ENCODE measurements around the gene MCRS1. TPM values are rescaled to one million over a fixed set of nuclear protein-coding genes. Genes with fewer than 3 reads are reported as not detected.

Gene MCRS1
- total RNA-seq, 1 donor from 2014 or later, result 65.6 TPM

- DNase-seq (ENCODE audit: low spot score in 2 of 2, unreplicated experiment in 2 of 2), result no peak
- no peak overlapping the region for H3K4me3 Mint-ChIP-seq
- TF ChIP-seq CTCF (IDR thresholded peaks at IDR 0.05; ENCODE audit: unreplicated experiment), result no peak
- peaks cover 35% of the 10 kb centered on the region for H3K36me3 Mint-ChIP-seq
- no peaks in the 10 kb centered on the region for H3K27me3 Mint-ChIP-seq (ENCODE audit: low read depth)
- no peaks in the 10 kb centered on the region for H3K4me1 Mint-ChIP-seq
- no peak overlapping the region for H3K27ac Mint-ChIP-seq
- no peaks in the 10 kb centered on the region for H3K9me3 Mint-ChIP-seq
Measured at GRCh38 chr12:49529414-49529813, 38.5 kb downstream of the MCRS1 start.

- no peaks in the 10 kb centered on the region for H3K27me3 Mint-ChIP-seq (ENCODE audit: low read depth)
- no peak overlapping the region for H3K4me3 Mint-ChIP-seq
- DNase-seq (ENCODE audit: low spot score in 2 of 2, unreplicated experiment in 2 of 2), result no peak
- H3K4me1 Mint-ChIP-seq, result no peaks in the 10 kb centered on the region
- TF ChIP-seq CTCF (IDR thresholded peaks at IDR 0.05; ENCODE audit: unreplicated experiment), result no peak
- peaks cover 39% of the 10 kb centered on the region for H3K36me3 Mint-ChIP-seq
- no peak overlapping the region for H3K27ac Mint-ChIP-seq
- no peaks in the 10 kb centered on the region for H3K9me3 Mint-ChIP-seq
Measured at GRCh38 chr12:49527361-49528130, 40.4 kb downstream of the MCRS1 start.

- H3K9me3 Mint-ChIP-seq, result no peaks in the 10 kb centered on the region
- H3K4me1 Mint-ChIP-seq, result no peaks in the 10 kb centered on the region
- H3K36me3 Mint-ChIP-seq, result peaks cover 50% of the 10 kb centered on the region
- DNase-seq (ENCODE audit: low spot score in 2 of 2, unreplicated experiment in 2 of 2), result no peak
- TF ChIP-seq CTCF (IDR thresholded peaks at IDR 0.05; ENCODE audit: unreplicated experiment), result no peak
- no peak overlapping the region for H3K27ac Mint-ChIP-seq
- no peaks in the 10 kb centered on the region for H3K27me3 Mint-ChIP-seq (ENCODE audit: low read depth)
- H3K4me3 Mint-ChIP-seq, result no peak overlapping the region
Measured at GRCh38 chr12:49525942-49526341, 42.0 kb downstream of the MCRS1 start.

GRCh38 chr12:49524660-49525324, 43.1 kb downstream of the MCRS1 start:
- Mint-ChIP-seq H3K9me3 (no peaks in the 10 kb centered on the region), H3K36me3 (peaks cover 48% of the 10 kb centered on the region), H3K4me1 (no peaks in the 10 kb centered on the region), H3K4me3 (no peak overlapping the region), H3K27me3 (ENCODE audit: low read depth) (no peaks in the 10 kb centered on the region), H3K27ac (no peak overlapping the region)
- no peak for DNase-seq (ENCODE audit: low spot score in 2 of 2, unreplicated experiment in 2 of 2)
- no peak for TF ChIP-seq CTCF (IDR thresholded peaks at IDR 0.05; ENCODE audit: unreplicated experiment)

GRCh38 chr12:49521389-49521788, 46.6 kb downstream of the MCRS1 start:
- Mint-ChIP-seq H3K9me3 (no peaks in the 10 kb centered on the region), H3K27me3 (ENCODE audit: low read depth) (no peaks in the 10 kb centered on the region), H3K4me3 (no peak overlapping the region), H3K27ac (no peak overlapping the region), H3K4me1 (peaks cover 2% of the 10 kb centered on the region), H3K36me3 (peaks cover 35% of the 10 kb centered on the region)
- no peak for DNase-seq (ENCODE audit: low spot score in 2 of 2, unreplicated experiment in 2 of 2)
- no peak for TF ChIP-seq CTCF (IDR thresholded peaks at IDR 0.05; ENCODE audit: unreplicated experiment)

Data from mesothelial cell of epicardium (in vitro differentiated cells).